Measurements from ENCODE around the gene PARD6A.
"Not testable (repeated sequence)": the region's sequence is repeated elsewhere in the genome, so short reads cannot be mapped to it uniquely, and the experiment has no call there.

Gene PARD6A

GRCh38 chr16:67667817-67668494 lies 7.2 kb downstream of the PARD6A start:
- FAIRE-seq, result no peak

- no peak for FAIRE-seq
Measured at GRCh38 chr16:67668495-67669157, 7.9 kb downstream of the PARD6A start.

GRCh38 chr16:67669499-67670101 lies 8.8 kb downstream of the PARD6A start:
- no peak for FAIRE-seq

- FAIRE-seq, result no peak
Measured at GRCh38 chr16:67672306-67672705, 11.5 kb downstream of the PARD6A start.

GRCh38 chr16:67672739-67673662 lies 12.2 kb downstream of the PARD6A start:
- FAIRE-seq, result no peak

- FAIRE-seq, result no peak
Measured at GRCh38 chr16:67673712-67674580, 13.2 kb downstream of the PARD6A start.

- no peak for FAIRE-seq
Measured at GRCh38 chr16:67674851-67675578, 14.3 kb downstream of the PARD6A start.

GRCh38 chr16:67675579-67675935 lies 14.8 kb downstream of the PARD6A start:
- no peak for FAIRE-seq

GRCh38 chr16:67675999-67676398 lies 15.2 kb downstream of the PARD6A start:
- no peak for FAIRE-seq

GRCh38 chr16:67676516-67676915 lies 15.8 kb downstream of the PARD6A start:
- no peak for FAIRE-seq

- FAIRE-seq, result no peak
Measured at GRCh38 chr16:67676939-67677338, 16.2 kb downstream of the PARD6A start.

GRCh38 chr16:67677712-67678111 lies 17.0 kb downstream of the PARD6A start:
- no peak for FAIRE-seq

- FAIRE-seq, result no peak
Measured at GRCh38 chr16:67678354-67679023, 17.7 kb downstream of the PARD6A start.

GRCh38 chr16:67679935-67680897 lies 19.5 kb downstream of the PARD6A start:
- no peak for FAIRE-seq

GRCh38 chr16:67683767-67684166 lies 23.0 kb downstream of the PARD6A start:
- FAIRE-seq, result no peak

- no peak for FAIRE-seq
Measured at GRCh38 chr16:67685388-67686112, 24.8 kb downstream of the PARD6A start.

- not testable (repeated sequence) for FAIRE-seq
Measured at GRCh38 chr16:67693517-67694285, 32.9 kb downstream of the PARD6A start.

- FAIRE-seq, result no peak
Measured at GRCh38 chr16:67694611-67695010, 33.9 kb downstream of the PARD6A start.
